ENCODE measurements around the gene PHF13.

DNA sequence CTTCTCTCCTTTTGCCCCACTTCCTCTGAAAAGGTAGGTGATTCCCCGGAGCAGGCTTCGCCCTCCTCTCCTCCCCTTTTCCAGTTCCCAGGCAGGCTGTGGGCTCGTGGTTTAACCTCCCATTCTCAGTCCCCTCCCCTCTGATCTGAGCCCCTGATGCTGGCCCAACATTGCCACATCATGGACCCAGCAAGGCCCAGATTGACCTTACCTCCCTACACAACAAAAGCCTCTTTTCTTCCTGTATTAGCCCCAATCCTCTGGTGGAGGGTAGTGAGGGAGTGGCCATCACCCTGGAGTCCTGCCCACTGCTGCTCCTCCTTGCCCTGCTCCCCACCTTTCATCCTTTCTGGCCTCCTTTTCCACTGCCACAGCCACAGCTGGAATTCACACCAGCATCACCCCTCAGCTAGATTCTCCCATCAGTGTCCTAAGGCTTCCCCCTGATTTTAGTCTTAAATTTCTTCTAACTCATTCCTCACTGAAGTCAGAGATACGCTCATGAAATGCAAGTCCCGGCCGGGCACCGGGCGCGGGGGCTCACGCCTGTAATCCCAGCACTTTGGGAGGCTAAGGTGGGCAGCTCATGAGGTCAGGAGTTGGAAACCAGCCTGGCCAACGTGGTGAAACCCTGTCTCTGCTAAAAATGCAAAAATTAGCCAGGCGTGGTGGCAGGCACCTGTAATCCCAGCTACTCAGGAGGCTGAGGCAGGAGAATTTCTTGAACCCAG lies 40.7 kb upstream of the PHF13 start:
- TF ChIP-seq, protein P1, sequence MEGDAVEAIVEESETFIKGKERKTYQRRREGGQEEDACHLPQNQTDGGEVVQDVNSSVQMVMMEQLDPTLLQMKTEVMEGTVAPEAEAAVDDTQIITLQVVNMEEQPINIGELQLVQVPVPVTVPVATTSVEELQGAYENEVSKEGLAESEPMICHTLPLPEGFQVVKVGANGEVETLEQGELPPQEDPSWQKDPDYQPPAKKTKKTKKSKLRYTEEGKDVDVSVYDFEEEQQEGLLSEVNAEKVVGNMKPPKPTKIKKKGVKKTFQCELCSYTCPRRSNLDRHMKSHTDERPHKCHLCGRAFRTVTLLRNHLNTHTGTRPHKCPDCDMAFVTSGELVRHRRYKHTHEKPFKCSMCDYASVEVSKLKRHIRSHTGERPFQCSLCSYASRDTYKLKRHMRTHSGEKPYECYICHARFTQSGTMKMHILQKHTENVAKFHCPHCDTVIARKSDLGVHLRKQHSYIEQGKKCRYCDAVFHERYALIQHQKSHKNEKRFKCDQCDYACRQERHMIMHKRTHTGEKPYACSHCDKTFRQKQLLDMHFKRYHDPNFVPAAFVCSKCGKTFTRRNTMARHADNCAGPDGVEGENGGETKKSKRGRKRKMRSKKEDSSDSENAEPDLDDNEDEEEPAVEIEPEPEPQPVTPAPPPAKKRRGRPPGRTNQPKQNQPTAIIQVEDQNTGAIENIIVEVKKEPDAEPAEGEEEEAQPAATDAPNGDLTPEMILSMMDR (conservative IDR thresholded peaks at IDR 0.05; ENCODE audit: low read depth, low read length), result no peak
- no peak for TF ChIP-seq EZH2 (IDR thresholded peaks at IDR 0.05; ENCODE audit: borderline replicate concordance, low read depth, low read length, poor library complexity, severe bottlenecking)

All from A673 (cell line).